ENCODE measurements around the gene CAMTA1.

The CAMTA1 gene

DNA sequence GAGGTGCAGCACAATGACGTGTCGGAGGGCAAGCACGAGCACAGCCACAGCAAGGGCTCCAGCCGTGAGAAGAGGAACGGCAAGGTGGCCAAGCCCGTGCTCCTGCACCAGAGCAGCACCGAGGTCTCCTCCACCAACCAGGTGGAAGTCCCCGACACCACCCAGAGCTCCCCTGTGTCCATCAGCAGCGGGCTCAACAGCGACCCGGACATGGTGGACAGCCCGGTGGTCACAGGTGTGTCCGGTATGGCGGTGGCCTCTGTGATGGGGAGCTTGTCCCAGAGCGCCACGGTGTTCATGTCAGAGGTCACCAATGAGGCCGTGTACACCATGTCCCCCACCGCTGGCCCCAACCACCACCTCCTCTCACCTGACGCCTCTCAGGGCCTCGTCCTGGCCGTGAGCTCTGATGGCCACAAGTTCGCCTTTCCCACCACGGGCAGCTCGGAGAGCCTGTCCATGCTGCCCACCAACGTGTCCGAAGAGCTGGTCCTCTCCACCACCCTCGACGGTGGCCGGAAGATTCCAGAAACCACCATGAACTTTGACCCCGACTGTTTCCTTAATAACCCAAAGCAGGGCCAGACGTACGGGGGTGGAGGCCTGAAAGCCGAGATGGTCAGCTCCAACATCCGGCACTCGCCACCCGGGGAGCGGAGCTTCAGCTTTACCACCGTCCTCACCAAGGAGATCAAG is 878.3 kb downstream of the CAMTA1 start:
- no peak overlapping the region for H3K9ac ChIP-seq
- H3K4me1 ChIP-seq: peaks cover 59% of the 10 kb centered on the region
- H3K27ac ChIP-seq: no peak overlapping the region
- no peaks in the 10 kb centered on the region for H3K9me3 ChIP-seq
- TF ChIP-seq Cebpa-rat (IDR thresholded peaks at IDR 0.05): no peak
- no peaks in the 10 kb centered on the region for H3K27me3 ChIP-seq
- H3K4me3 ChIP-seq: no peak overlapping the region
- no peaks in the 10 kb centered on the region for H3K36me3 ChIP-seq
- no peaks in the 10 kb centered on the region for H4K20me1 ChIP-seq
- H3K4me2 ChIP-seq: no peak overlapping the region

DNA sequence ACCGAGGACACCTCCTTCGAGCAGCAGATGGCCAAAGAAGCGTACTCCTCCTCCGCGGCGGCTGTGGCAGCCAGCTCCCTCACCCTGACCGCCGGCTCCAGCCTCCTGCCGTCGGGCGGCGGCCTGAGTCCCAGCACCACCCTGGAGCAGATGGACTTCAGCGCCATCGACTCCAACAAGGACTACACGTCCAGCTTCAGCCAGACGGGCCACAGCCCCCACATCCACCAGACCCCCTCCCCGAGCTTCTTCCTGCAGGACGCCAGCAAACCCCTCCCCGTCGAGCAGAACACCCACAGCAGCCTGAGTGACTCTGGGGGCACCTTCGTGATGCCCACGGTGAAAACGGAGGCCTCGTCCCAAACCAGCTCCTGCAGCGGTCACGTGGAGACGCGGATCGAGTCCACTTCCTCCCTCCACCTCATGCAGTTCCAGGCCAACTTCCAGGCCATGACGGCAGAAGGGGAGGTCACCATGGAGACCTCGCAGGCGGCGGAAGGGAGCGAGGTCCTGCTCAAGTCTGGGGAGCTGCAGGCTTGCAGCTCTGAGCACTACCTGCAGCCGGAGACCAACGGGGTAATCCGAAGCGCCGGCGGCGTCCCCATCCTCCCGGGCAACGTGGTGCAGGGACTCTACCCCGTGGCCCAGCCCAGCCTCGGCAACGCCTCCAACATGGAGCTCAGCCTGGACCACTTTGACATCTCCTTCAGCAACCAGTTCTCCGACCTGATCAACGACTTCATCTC is 879.1 kb downstream of the CAMTA1 start:
- Histone ChIP-seq H3K4me1 (peaks cover 58% of the 10 kb centered on the region), H3K27ac (no peak overlapping the region), H3K36me3 (no peaks in the 10 kb centered on the region), H4K20me1 (no peaks in the 10 kb centered on the region), H3K4me2 (peak overlapping the region; percentile 67), H3K4me3 (no peak overlapping the region), H3K27me3 (no peaks in the 10 kb centered on the region), H3K9ac (no peak overlapping the region), H3K9me3 (no peaks in the 10 kb centered on the region)
- TF ChIP-seq Cebpa-rat (IDR thresholded peaks at IDR 0.05): no peak

- H4K20me1 ChIP-seq: no peaks in the 10 kb centered on the region
- no peak for TF ChIP-seq Cebpa-rat (IDR thresholded peaks at IDR 0.05)
- H3K4me3 ChIP-seq: no peak overlapping the region
- no peaks in the 10 kb centered on the region for H3K9me3 ChIP-seq
- H3K4me1 ChIP-seq: peaks cover 57% of the 10 kb centered on the region
- peak overlapping the region; percentile 67 for H3K4me2 ChIP-seq
- no peaks in the 10 kb centered on the region for H3K36me3 ChIP-seq
- no peak overlapping the region for H3K27ac ChIP-seq
- no peak overlapping the region for H3K9ac ChIP-seq
- H3K27me3 ChIP-seq: no peaks in the 10 kb centered on the region
Observed at GRCh38 chr1:7664893-7665250, 879.6 kb downstream of the CAMTA1 start.

- TF ChIP-seq Cebpa-rat (IDR thresholded peaks at IDR 0.05): no peak
- Histone ChIP-seq H3K9me3 (no peaks in the 10 kb centered on the region), H3K4me1 (peaks cover 64% of the 10 kb centered on the region), H4K20me1 (no peaks in the 10 kb centered on the region), H3K9ac (no peak overlapping the region), H3K4me3 (no peak overlapping the region), H3K4me2 (peak overlapping the region; percentile 67), H3K36me3 (no peaks in the 10 kb centered on the region), H3K27me3 (no peaks in the 10 kb centered on the region), H3K27ac (peak overlapping the region; percentile 60)
Observed at GRCh38 chr1:7666249-7666648, 881.0 kb downstream of the CAMTA1 start.

- H3K27me3 ChIP-seq: no peaks in the 10 kb centered on the region
- H3K4me2 ChIP-seq: peak overlapping the region; percentile 67
- no peaks in the 10 kb centered on the region for H4K20me1 ChIP-seq
- H3K9ac ChIP-seq: no peak overlapping the region
- H3K4me3 ChIP-seq: no peak overlapping the region
- peaks cover 72% of the 10 kb centered on the region for H3K4me1 ChIP-seq
- no peak for TF ChIP-seq Cebpa-rat (IDR thresholded peaks at IDR 0.05)
- H3K9me3 ChIP-seq: no peaks in the 10 kb centered on the region
- 0 out of 2 replicates have a peak overlapping the region, but pooled peaks have one; percentile 60 for H3K27ac ChIP-seq
- no peaks in the 10 kb centered on the region for H3K36me3 ChIP-seq
Observed at GRCh38 chr1:7667159-7667558, 881.9 kb downstream of the CAMTA1 start.

DNA sequence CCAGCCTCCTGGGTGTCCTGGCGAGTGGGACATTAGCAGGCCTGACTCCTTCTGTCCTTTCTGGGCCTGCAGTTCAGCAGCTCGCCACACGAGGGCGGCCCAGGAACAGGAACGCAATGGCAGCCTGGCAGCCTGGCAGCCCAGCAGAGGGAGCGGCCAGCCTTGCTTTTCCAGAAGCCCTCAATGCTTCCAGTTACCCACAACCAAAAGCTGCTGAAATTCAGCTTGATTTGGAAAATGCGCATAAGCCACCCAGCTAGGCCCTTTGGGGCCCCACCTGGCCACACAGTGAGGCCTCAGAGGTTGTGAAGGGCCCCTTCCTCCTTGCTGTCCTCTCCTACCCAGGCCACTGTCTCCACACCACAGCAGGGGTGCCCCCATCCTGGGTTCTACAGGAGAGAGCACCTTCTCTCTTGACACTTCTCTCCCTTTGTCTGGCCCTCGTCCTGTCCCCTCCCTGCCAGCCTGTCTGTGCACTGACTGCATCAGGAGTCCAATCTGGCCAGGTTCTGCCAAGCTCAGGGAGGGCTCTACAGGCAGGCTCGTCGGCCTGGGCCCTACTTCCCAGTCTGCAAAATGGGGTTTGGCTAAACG is 882.5 kb downstream of the CAMTA1 start:
- peak overlapping the region; percentile 67 for H3K4me2 ChIP-seq
- H3K36me3 ChIP-seq: no peaks in the 10 kb centered on the region
- 0 out of 2 replicates have a peak overlapping the region, but pooled peaks have one; percentile 60 for H3K27ac ChIP-seq
- H3K27me3 ChIP-seq: no peaks in the 10 kb centered on the region
- TF ChIP-seq Cebpa-rat (IDR thresholded peaks at IDR 0.05): no peak
- no peak overlapping the region for H3K4me3 ChIP-seq
- H3K9ac ChIP-seq: no peak overlapping the region
- peaks cover 75% of the 10 kb centered on the region for H3K4me1 ChIP-seq
- no peaks in the 10 kb centered on the region for H4K20me1 ChIP-seq
- H3K9me3 ChIP-seq: no peaks in the 10 kb centered on the region

DNA sequence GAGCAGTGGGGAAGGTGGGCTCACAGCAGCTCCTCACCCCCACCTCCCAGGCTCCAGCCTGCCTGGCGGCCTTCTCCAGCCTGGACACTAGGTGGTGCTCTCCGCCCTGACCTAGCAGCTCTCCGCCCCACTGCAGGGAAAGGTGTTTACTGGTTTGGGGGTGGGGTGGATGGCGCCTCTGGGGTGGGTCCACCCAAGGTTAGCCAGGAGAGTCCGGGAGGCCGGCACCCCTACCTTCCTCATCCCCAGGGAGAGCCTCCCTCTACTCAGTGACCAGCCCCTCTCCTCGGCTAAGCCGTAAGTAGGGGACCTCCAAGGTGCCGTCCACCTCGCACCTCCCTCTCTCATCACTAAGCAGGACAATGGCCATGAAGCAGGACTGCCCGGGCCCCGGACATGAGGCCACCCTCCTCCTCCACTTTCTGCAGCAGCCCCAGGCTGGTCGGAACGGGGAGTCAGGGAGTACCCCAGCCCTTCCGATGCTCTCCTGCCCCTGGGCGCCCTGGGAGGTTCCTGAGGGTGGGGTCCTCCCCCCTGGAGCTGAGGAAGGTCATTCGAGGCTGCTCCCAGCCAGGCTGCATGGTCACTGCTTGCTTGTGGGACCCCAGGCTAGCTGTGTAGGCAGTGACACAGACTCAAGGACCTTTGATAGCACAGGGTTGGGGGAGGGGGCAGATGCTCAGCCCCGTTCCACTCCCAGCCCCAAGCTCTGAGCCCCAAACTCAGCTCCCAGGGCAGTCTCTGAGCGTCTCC is 884.5 kb downstream of the CAMTA1 start:
- Histone ChIP-seq H4K20me1 (no peaks in the 10 kb centered on the region), H3K27me3 (no peaks in the 10 kb centered on the region), H3K27ac (no peak overlapping the region), H3K9ac (no peak overlapping the region), H3K36me3 (no peaks in the 10 kb centered on the region), H3K4me2 (peak overlapping the region; percentile 55), H3K4me1 (peaks cover 73% of the 10 kb centered on the region), H3K9me3 (no peaks in the 10 kb centered on the region), H3K4me3 (no peak overlapping the region)
- TF ChIP-seq Cebpa-rat (IDR thresholded peaks at IDR 0.05): no peak

- Histone ChIP-seq H3K27ac (no peak overlapping the region), H3K27me3 (no peaks in the 10 kb centered on the region), H3K4me2 (peak overlapping the region; percentile 55), H3K4me3 (no peak overlapping the region), H3K4me1 (peaks cover 65% of the 10 kb centered on the region), H3K36me3 (no peaks in the 10 kb centered on the region), H3K9ac (no peak overlapping the region), H4K20me1 (no peaks in the 10 kb centered on the region), H3K9me3 (no peaks in the 10 kb centered on the region)
- TF ChIP-seq Cebpa-rat (IDR thresholded peaks at IDR 0.05): no peak
Observed at GRCh38 chr1:7670334-7671145, 885.3 kb downstream of the CAMTA1 start.

- no peak overlapping the region for H3K4me3 ChIP-seq
- H4K20me1 ChIP-seq: no peaks in the 10 kb centered on the region
- H3K4me1 ChIP-seq: peaks cover 59% of the 10 kb centered on the region
- no peak for TF ChIP-seq Cebpa-rat (IDR thresholded peaks at IDR 0.05)
- H3K36me3 ChIP-seq: no peaks in the 10 kb centered on the region
- 0 out of 2 replicates have a peak overlapping the region, but pooled peaks have one; percentile 0 for H3K4me2 ChIP-seq
- no peak overlapping the region for H3K27ac ChIP-seq
- H3K27me3 ChIP-seq: no peaks in the 10 kb centered on the region
- H3K9ac ChIP-seq: no peak overlapping the region
- no peaks in the 10 kb centered on the region for H3K9me3 ChIP-seq
Observed at GRCh38 chr1:7671146-7671465, 885.9 kb downstream of the CAMTA1 start.
